GM19099 (cell line): ENCODE results near the gene MAP1S.

ENCODE experiments used
- POLR2A ChIP-seq: IDR thresholded peaks from 3 replicates; pipeline ENCODE4 v1.6.1; 2011; ENCODE audit warnings: low read depth; ENCODE audit not compliant: insufficient read length; ENCODE audit errors: extremely low read depth

Gene MAP1S

GRCh38 chr19:17778968-17779929 lies 60.0 kb downstream of the MAP1S start:
- no peak for TF ChIP-seq POLR2A

GRCh38 chr19:17780781-17781180 lies 61.5 kb downstream of the MAP1S start:
- TF ChIP-seq POLR2A, result no peak
